K562 (cell line): ENCODE data around the gene FADD. TPM values are rescaled to one million over a fixed set of nuclear protein-coding genes. Genes with fewer than 3 reads are reported as not detected.
A peak's percentile ranks its signal among the peaks of the same experiment; 100 is the strongest.

Source experiments
- LEF1 ChIP-seq: fragments of 450-650 bp; IDR thresholded peaks from 2 replicates; pipeline ENCODE4 v1.6.1; 2016; ENCODE audit warnings: mild to moderate bottlenecking
- NR0B1 ChIP-seq: fragments of 450-650 bp; IDR thresholded peaks from one replicate; pipeline ENCODE4 v1.6.1; 2018; ENCODE audit warnings: mild to moderate bottlenecking, moderate library complexity; ENCODE audit not compliant: partially characterized antibody
- RCOR1 ChIP-seq, 2 experiments: IDR thresholded peaks; 2 replicates each; pipeline ENCODE4 v1.6.1; 2012; ENCODE audit warnings: low read depth in 2 of 2, low read length in 2 of 2, borderline replicate concordance in 1 of 2, improper control_type of control experiment in 1 of 2
- RFX1 ChIP-seq: fragments of 450-650 bp; IDR thresholded peaks from 2 replicates; pipeline ENCODE4 v1.6.1; 2016; ENCODE audit warnings: mild to moderate bottlenecking, moderate library complexity
- RUNX1 ChIP-seq: sonication (generic); IDR thresholded peaks from 2 replicates; pipeline ENCODE4 v1.6.1; 2016; ENCODE audit warnings: antibody characterized with exemption, low read depth
- ZBTB8A ChIP-seq: fragments of 450-650 bp; IDR thresholded peaks from 2 replicates; pipeline ENCODE4 v1.6.1; 2018; ENCODE audit warnings: mild to moderate bottlenecking, moderate library complexity; ENCODE audit not compliant: partially characterized antibody
- ZNF395 ChIP-seq: fragments of 200-800 bp; sonication (Bioruptor generic); IDR thresholded peaks from 2 replicates; pipeline ENCODE4 v1.6.1; 2017; ENCODE audit warnings: missing genetic modification characterization, missing compliant biosample characterization
- polyA plus RNA-seq, 8 experiments: library from polyadenylated mRNA; depleted of rRNA in 4 of 8; stranded (reverse) in 5 of 8; unstranded in 3 of 8; fragments of >200 nt; fragmentation: Nextera tagmentation in 2 of 8; fragmentation: Illumina TruSeq in 1 of 8; extraction: Ambion mirVana in 2 of 8; extraction: Trizol in 1 of 8; gene quantifications; 2 replicates each; pipeline versions ENCODE4 v1.2.1 to v1.2.3, GENCODE V29; 2011 to 2014; ENCODE audit warnings: inconsistent platforms in 1 of 8, missing spikeins in 1 of 8
- total RNA-seq, 7 experiments: library from RNA; depleted of rRNA in 6 of 7; stranded (reverse); fragments of >200 nt in 6 of 7; fragmentation: Illumina TruSeq in 2 of 7; extraction: Trizol in 2 of 7; gene quantifications; 2 replicates each; pipeline versions ENCODE4 v1.2.1 to v1.2.3, GENCODE V29; 2011 to 2021; ENCODE audit warnings: low replicate concordance in 1 of 7

Gene FADD
- total and polyA plus RNA-seq, 9 of the 15 experiments (the other 6 are each of a cell fraction or from before 2014, with no cell fraction given) = 0.29 to 26.9 (median 20.4) TPM

DNA sequence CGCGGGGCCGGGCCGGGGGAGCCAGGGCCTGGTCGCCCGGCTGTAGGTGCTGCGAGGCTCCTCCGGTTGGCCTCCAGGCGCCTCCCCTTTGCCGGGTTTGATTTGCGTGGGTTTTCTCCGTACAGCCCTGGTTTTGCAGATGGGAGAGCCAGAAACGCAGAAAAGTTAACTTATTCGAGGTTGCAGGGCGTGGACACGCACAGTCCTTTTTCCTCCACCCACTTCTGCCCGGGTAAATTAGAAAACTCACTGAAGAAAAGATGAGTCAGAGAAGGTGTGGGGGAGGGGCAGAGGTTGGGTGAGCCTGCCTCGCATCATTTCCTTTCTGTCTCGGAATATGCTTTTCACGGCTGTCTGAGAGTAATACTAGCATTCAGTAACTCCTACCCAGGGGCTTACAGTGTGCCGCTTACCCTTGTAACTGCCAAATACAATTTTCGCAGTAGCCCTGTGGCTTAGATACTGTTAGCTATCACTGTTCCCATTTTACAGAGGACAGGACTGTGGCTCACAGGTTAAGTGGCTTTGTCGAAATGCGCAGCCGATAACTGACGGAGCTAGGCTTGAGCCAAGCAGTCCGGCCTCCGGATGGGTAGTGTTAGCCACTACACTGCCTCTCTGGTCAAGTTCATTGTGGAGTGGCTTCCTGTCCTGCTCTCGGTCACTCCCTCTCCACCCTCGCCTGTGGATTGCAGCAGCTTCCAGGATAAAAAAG lies 812 bp downstream of the FADD start (continued):
- TF ChIP-seq LEF1 (peak; percentile 85), RCOR1 (IDR thresholded peaks at IDR 0.05; ENCODE audit: borderline replicate concordance in 1 of 2, low read depth in 2 of 2, low read length in 2 of 2) (peak in 1 of 2 experiments; percentile 68; a peak in 1 of 4 replicates), ZBTB8A (no peak), NR0B1 (no peak), RUNX1 (no peak), ZNF395 (0 out of 2 replicates have a peak, but pooled peaks have one; percentile 31), RFX1 (no peak)
